Gastroesophageal sphincter (tissue), 2 donors: ENCODE data around the gene CNIH2.
"Not testable (repeated sequence)": the region's sequence is repeated elsewhere in the genome, so short reads cannot be mapped to it uniquely, and the experiment has no call there.

Experiments used
- EP300 ChIP-seq: sonication (generic); formaldehyde crosslinking; IDR thresholded peaks from one replicate; pipeline ENCODE4 v1.6.1; 2017; ENCODE audit warnings: antibody characterized with exemption, mild to moderate bottlenecking
- POLR2AphosphoS5 ChIP-seq: sonication (generic); formaldehyde crosslinking; IDR thresholded peaks from one replicate; pipeline ENCODE4 v1.6.1; 2017; ENCODE audit warnings: antibody characterized with exemption

GRCh38 chr11:66320748-66321147 lies 42.8 kb downstream of the CNIH2 start:
- not testable (repeated sequence) for TF ChIP-seq POLR2AphosphoS5, EP300
